Right lobe of liver (tissue), 6 donors: Measurements from ENCODE around the gene GPBAR1. TPM values are rescaled to one million over a fixed set of nuclear protein-coding genes. Genes with fewer than 3 reads are reported as not detected.
A peak's percentile ranks its signal among the peaks of the same experiment; 100 is the strongest.

Experiments
- ATAC-seq, 4 donors: fragments of 200-7000 bp; cut with Tn5 transposase; one replicate each; pipeline ENCODE4 v1.9.1; 2020; ENCODE audit warnings: mild to moderate bottlenecking in 4 of 4, moderate library complexity in 4 of 4
- DNase-seq, 3 donors: peaks; one replicate each; pipeline ENCODE4 v3.0.0-alpha.2; 2020
- H3K27ac ChIP-seq, 3 donors: fragments of 200-600 bp; one replicate each; pipeline ENCODE4 v1.8.0; 2022
- H3K27me3 ChIP-seq, 2 donors: fragments of 200-600 bp; one replicate each; pipeline ENCODE4 v1.8.0; 2022
- H3K36me3 ChIP-seq, 4 donors: fragments of 200-600 bp; sonication (generic) in 1 of 4; one replicate each; pipeline versions ENCODE4 v1.5.1 to v1.8.0; 2017 to 2022; ENCODE audit warnings: control low read depth in 1 of 4
- H3K4me1 ChIP-seq, 4 donors: fragments of 200-600 bp; sonication (generic) in 1 of 4; one replicate each; pipeline versions ENCODE4 v1.5.1 to v1.8.0; 2017 to 2022; ENCODE audit warnings: control low read depth in 1 of 4
- H3K4me3 ChIP-seq, 3 donors: fragments of 200-600 bp; one replicate each; pipeline ENCODE4 v1.8.0; 2022
- H3K9me3 ChIP-seq, 4 donors: fragments of 200-600 bp; sonication (generic) in 1 of 4; one replicate each; pipeline versions ENCODE4 v1.5.1 to v1.8.0; 2017 to 2022; ENCODE audit warnings: control low read depth in 1 of 4
- CTCF ChIP-seq, 4 donors: fragments of 200-600 bp in 3 of 4; fragments of 450-650 bp in 1 of 4; IDR thresholded peaks; one replicate each; pipeline versions ENCODE4 v1.5.1 to v1.8.0; 2016 to 2022; ENCODE audit warnings: antibody characterized with exemption in 4 of 4, mild to moderate bottlenecking in 2 of 4
- POLR2A ChIP-seq: fragments of 450-650 bp; IDR thresholded peaks from one replicate; pipeline ENCODE4 v1.6.1; 2017; ENCODE audit warnings: antibody characterized with exemption, mild to moderate bottlenecking
- WGBS: methylation state at CpG from one replicate; pipeline ENCODE4 v1.1.6; 2018; ENCODE audit warnings: low coverage, low lambda C conversion rate; ENCODE audit not compliant: insufficient coverage; ENCODE audit errors: missing lambda C conversion rate; 5-methylcytosine and 5-hydroxymethylcytosine counted together
- intact Hi-C, 2 donors: fragments of 100-400 bp; cut with DNase I; formaldehyde crosslinking; loops; one replicate each; pipeline versions ENCODE4 v1.11.2 to v1.14.1; 2022
- total RNA-seq, 6 experiments: library from RNA; depleted of rRNA in 2 of 6; stranded (reverse); fragments of >200 nt in 2 of 6; fragmentation: NEBNext Ultra II Directional in 3 of 6; extraction: Animal tissue kit (Norgen Biotek cat#: 25700) in 3 of 6; gene quantifications; one replicate each; pipeline versions ENCODE4 v1.1.0 to v1.2.4, GENCODE V29; 2016 to 2023
- donor health status: DM: no; HTN: yes; CAD: no.
- donor health status: DM: no; HTN: no; CAD: no.
- donor health status: DM: no; HTN: no; CAD: no.
- donor health status: DM: no; HTN: yes; CAD: no.
- donor health status: DM: no; HTN: yes; CAD: no.

The GPBAR1 gene
- total RNA-seq, 6 experiments from 2014 or later = 0.56 to 3.2 (median 0.94) TPM

- intact Hi-C loops = no loop called here
Observed at GRCh38 chr2:218290316-218291261, 29.8 kb downstream of the GPBAR1 start.

GRCh38 chr2:218291318-218292047, 30.7 kb downstream of the GPBAR1 start:
- Histone ChIP-seq H3K4me1 (peaks cover 0 to 73% (median 42%) of the 10 kb centered on the region in 4 donors), H3K4me3 (peak overlapping the region; percentile 67 to 96 (median 85)), H3K9me3 (no peaks in the 10 kb centered on the region), H3K27ac (peak overlapping the region; percentile 95 to 100 (median 99)), H3K36me3 (no peaks in the 10 kb centered on the region), H3K27me3 (no peaks in the 10 kb centered on the region)
- ATAC-seq = peak; percentile 7 to 26 (median 18)
- 5% methylated on average over 8 of the region's 12 CpGs for WGBS
- intact Hi-C loops = no loop called here
- peak in 1 of 3 donors; percentile 40 for DNase-seq
- no peak for TF ChIP-seq CTCF (IDR thresholded peaks at IDR 0.05)
- no peak for TF ChIP-seq POLR2A

More at GRCh38 chr2:218290316-218291261, 29.8 kb downstream of the GPBAR1 start:
- ATAC-seq (no peak), DNase-seq (no peak)
- peak overlapping the region; percentile 67 to 96 (median 85) for H3K4me3 ChIP-seq
- no peaks in the 10 kb centered on the region for H3K27me3 ChIP-seq
- peaks cover 0 to 79% (median 46%) of the 10 kb centered on the region in 4 donors for H3K4me1 ChIP-seq
- WGBS = 22% methylated on average over 10 of the region's 12 CpGs
- no peaks in the 10 kb centered on the region for H3K36me3 ChIP-seq
- TF ChIP-seq CTCF (IDR thresholded peaks at IDR 0.05) (no peak), POLR2A (no peak)
- no peaks in the 10 kb centered on the region for H3K9me3 ChIP-seq
- peak overlapping the region; percentile 95 to 100 (median 99) for H3K27ac ChIP-seq

GRCh38 chr2:218292048-218293014, 31.5 kb downstream of the GPBAR1 start, which contains the start of gene TMBIM1:
Gene TMBIM1 (minus strand): TSS chr2:218292503. CDS start chr2:218282141, 10,362 bp downstream.
- intact Hi-C loops = no loop called here
- H3K4me3 ChIP-seq = peak within 1 kb of the TSS; percentile 67 to 96 (median 85)
- H3K9me3 ChIP-seq = no peaks in the 10 kb centered on the region
- H3K27me3 ChIP-seq = no peaks in the 10 kb centered on the region
- peak; percentile 86 to 88 (median 87) for DNase-seq
- H3K36me3 ChIP-seq = no peaks in the 10 kb centered on the region
- 12% methylated on average over 16 of the region's 63 CpGs for WGBS
- peak; percentile 73 to 90 (median 84) for ATAC-seq
- TF ChIP-seq CTCF (IDR thresholded peaks at IDR 0.05) (peak; percentile 90 to 99 (median 97)), POLR2A (peak; percentile 97)
- H3K27ac ChIP-seq = peak within 1 kb of the TSS; percentile 95 to 100 (median 99)
- H3K4me1 ChIP-seq = peaks cover 0 to 69% (median 39%) of the 10 kb centered on the region in 4 donors
